CD1c-positive myeloid dendritic cell (primary cell): ENCODE results near the gene MED14.
A peak's percentile ranks its signal among the peaks of the same experiment; 100 is the strongest.

ENCODE experiments used
- DNase-seq: peaks from one replicate; pipeline ENCODE4 v3.0.0-alpha.2; 2016; ENCODE audit errors: extremely low spot score

The MED14 gene

DNA sequence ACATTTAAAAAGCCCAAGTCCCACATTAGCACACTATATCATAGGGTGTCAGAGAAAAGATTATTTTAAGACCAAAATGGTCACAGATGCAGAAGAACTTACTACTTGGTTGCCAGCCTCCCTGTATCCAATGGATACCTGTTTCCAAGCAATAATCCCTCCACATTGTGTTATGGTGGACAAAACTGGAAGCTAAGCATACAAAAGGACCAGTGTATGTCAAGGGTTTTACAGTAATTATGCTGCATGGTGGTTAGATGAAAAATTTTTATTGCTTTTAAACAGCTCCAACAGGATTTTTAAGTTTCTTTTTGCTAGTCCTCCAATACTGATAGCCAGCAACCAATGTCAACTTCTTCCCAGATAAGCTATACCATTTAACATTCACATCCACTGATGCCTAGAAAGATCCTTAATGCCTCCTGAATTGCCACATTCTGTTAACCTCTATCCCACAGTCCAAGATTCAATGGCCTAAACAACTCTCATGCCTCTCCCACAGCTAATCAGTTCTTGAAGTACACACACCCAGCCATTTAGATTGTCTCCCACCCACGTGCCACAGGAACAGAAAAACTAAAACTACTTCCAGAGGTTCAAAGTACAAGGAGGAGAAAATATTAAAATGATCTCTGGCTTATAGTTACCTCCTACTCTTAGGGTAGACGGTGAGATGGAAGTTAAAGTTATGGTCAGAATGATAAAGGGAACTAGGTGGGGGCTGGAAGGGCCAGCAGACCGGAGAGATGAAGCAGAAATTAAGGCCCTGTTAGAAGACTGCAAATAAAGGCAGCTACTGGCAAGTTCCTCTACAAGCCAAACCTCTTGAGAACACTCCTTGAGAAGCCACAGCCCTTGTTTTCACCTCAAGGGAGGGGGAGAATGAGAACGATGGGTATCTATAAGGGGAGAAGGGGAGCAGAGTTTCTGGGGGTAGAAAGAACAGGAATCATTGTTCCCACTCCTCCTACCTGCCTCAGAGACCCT, 5.5 kb downstream of the MED14 start:
- peak; percentile 10 for DNase-seq

DNA sequence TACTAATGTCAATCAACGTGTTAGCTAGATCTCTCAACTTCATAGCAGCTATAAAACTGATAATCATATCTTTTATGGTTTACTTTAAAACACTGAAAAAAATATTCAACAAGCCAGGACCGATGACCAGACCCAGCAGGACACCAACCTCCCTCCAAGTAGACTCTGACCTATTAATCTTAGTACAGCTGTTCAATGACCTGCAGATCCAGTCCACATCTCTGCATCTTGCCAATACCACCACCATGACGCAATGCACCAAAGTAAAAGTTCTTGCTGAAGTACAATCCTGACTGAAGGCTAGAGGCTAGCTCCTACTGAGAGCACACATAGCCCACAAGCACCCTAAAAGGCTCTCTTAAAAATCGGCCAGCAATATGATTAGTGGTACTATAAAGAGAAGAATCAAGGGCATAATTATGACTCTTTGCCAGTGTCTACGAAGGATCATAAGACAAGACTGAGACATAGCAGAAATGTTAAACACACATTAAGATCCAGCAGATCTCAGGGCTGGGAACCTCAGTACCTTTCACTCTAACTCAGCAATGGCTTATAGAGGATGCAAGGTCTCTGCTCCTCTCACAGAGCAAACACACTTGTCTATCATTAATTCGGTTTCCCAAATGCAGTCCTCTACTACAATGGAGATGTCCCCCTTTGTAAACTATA, 7.6 kb downstream of the MED14 start:
- DNase-seq, result no peak

DNA sequence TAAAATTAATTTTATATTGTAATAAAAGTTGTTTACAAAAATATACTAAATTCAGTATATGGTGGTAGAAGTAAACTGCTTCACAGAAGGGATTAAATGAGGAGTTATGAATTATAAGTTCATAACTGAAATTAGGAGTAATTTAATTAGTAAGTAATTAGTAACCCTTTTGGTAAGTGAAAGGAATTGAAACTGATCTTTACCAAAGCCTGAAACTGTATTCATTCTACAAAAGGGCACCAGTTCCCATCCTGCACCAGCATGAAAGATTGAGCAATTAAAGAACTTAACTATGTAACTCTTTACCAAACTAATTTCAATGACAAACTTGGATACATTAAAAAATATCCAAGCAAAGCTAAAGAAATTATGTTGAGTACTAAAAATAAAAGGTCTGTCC, 8.2 kb downstream of the MED14 start:
- no peak for DNase-seq

DNA sequence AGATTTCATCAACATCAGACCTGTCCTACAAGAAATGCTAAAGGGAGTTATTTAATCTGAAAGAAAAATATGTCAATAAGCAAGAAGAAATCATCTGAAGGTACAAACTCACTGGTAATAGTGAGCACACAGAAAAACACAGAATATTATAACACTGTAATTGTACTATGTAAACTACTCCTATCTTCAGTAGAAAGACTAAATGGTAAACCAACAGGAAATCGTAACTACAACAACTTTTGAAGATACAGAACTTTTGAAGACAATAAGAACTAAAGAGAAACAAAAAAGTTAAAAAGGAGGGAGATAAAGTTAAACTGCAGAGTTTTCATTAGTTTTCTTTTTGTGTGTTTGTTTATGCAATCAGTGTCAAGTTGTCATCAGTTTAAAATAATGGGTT, 12.4 kb downstream of the MED14 start:
- no peak for DNase-seq

DNA sequence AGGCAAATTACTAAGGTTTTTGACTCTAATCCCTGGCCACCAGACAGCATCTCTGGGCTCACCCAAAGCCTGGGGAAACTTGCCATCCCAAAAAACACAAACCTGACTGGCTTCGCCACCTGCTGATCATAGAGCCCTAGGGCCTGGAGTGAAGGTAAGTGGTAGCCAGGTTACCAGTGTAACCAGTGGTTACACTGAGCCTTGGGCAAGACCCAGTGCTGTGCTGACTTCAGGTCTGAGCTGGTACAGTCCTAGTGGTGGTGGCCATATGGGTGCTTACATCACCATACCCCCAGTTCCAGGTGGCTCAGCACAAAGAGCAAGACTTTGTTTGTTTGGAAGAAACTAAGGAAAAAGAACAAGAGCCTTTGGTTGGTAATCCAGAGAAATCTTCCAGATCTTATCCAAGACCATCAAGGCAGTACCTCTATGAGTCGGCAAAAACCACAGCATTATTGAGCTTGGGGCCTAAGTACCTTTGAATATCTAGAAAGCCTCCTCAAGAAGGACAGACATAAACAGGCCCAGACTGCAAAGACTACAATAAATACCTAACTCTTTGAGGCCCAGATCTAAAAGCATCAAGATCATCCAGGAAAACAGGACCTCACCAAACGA, 13.7 kb downstream of the MED14 start:
- DNase-seq, result no peak

DNA sequence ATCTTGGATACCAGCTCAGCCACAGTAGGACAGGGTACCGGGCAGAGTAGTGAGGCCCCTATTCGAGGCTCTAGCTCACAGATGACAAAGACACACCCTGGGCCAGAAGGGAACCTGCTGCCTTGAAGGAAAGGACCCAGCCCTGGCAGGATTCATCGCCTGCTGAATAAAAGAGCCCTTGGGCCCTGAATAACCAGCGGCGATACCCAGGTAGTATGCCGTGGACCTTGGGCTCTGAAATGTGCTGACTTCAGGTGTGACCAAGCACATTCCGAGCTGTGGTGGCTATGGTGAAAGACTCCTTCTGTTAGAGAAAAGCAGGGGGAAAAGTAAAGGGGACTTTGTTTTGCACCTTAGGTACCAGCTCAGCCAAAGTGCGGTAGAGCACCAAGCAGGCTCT, 14.6 kb downstream of the MED14 start:
- DNase-seq, result no peak

DNA sequence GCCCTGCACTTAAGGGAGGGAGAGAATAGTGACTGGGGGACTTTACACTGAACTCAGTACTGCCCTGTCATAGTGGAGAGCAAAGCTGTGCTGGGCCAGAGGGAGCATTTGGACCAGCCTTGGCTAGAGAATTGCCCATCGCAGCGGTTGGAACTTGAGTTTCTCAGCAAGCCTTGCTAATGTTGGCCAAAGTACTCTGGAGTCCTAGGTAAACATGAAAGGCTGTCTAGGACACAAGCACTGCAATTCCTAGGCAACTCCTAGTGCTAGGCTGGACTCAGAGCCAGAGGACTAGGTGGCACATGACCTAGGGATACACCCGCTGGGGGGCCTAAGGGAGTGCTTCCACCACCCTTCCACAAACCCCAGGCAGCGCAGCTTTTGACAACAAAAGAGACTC, 15.0 kb downstream of the MED14 start:
- no peak for DNase-seq

DNA sequence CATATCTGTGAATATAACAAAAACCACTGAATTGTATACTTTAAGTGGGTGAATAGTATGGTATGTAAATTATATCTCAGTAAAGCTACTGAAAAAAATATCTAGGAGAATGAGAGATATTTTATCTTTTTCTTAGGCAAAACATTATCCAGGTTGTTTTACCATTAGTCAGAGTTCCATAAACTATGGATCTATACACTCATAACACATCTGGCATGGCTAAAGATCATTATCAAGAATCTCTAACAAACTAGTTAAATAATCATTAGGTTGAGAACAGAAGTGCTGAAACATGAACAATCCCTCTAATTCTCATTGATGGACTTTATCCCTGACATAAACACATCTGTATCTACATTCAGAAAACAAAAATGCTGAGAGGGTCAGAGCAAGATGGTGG, 15.6 kb downstream of the MED14 start:
- DNase-seq, result no peak

DNA sequence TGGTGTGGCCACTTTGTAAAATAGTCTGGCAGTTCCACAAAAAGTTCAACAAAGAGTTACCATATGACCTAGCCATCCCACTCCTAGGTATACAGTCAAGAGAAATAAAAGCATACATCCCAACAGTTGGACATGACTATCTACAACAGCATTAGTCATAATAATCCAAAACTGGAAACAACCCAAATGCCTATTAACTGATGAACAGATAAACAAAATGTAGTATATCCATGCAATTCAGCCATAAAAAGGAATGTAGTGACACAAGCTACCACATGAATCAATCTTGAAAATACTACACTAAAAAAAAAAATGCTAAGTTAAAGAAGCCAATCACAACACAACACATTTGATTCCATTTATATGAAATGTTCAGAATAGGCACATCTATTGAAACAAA, 16.1 kb downstream of the MED14 start:
- no peak for DNase-seq

DNA sequence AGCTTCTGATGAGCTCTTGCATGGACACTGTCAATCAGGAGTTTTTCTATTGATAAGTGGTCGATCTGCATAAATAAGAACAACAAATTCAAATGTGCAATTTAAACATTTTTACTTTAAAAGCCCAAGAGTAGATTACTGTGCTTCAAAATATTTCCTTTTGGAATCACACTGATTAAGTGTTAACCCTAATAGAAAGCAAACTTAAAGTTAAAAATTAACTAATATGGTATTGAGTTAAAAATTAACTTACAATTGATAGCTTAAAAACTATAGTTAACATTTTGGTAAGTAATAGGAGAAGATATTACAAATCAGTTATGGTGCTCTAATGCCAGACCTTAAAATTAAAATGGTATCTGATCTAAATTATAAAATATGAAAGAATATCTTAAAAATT, 25.9 kb downstream of the MED14 start:
- DNase-seq, result no peak

DNA sequence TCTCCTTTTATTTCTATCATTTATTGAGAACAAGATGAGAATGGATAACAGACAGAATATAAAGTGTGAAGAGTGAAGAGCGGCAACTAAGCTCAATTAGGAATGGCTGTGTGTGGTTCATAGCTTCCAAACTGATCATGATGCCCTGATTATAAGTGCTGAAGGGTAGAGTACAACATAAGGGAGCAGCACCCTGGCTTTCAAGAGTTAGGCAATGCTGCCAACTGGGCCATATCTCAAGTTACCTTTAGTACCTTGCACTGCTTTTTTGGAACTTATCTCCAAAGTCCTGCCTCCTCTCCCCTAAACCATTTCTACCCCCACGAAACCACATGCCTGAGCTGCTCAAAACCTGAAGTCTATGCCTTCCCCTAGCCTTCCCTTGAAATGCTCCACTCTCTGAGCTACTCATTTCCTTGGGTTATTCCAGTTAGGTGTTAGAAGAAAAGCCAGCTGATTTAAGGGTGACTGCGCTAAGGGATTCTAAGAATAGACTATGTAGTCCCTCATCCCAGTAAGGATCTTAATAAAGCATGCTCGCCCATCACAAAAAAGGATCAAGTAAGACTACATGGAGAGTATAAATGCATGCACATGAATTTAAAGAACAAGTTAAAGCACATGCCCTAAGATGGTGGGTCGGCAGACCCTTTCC, 29.6 kb downstream of the MED14 start:
- DNase-seq, result no peak

DNA sequence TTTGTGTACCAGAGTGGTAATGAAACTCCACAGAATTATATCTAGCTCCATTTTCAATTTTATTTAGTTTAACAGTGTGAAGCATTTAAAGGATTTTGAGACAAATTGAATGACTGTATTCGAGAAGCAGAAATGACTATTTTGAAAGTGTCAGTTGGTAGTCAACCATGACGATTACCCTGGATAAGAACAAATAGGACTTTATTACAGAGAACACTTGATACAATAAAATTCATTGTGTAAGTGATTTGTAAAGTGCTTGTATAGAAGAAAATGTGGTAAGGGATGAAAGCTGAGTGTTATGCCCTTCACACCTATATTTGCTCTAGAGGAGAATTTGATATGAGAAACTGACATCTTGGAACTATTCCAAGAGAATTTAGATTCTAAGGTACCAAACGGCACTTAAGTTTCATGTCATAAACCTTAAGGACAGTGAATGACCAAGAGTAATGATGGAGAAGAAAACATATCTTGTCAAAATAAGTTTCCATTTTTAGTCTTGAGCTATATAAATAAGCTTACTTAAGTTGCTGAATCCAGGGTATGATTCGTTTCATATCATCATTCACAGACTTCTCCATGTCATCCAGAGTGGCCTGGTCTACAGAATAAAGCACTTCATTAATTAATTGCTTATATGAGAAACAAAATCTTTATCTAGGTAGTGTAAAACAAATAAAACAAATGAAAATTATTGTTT, 34.6 kb downstream of the MED14 start:
- DNase-seq, result no peak

DNA sequence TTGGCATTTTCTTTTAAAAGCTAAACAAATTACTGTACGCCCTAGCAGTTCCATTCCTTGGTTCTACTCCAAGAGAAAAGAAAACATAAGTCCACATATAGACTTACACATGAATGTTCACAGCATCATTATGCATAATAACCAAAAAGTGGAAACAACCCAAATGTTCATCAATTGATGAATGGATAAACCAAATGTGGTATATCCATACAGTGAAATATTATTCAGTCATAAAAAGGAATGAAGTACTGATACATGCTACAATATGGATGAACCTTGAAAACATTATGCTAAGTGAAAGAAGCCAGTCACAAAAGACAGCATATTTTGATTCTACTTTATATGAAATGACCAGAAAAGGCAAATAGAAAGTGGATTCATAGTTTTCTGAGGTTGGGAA, 36.5 kb downstream of the MED14 start:
- no peak for DNase-seq

DNA sequence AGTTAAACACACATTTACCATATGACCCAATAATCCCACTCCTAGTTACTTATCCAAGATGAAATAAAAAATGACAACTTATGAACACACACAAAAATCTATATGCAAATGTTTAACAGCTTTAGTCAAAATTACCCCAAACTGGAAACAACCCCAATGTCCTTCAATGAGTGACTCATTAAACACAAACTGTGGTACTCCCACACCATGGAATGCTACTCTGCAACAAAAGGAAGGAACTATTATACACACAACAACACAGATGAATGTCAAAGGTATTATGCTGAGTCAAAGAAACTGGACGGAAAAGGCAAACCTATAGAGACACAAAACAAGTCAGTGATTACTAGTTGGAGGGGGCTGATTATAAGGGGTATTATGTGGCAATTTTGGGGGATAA, 40.5 kb downstream of the MED14 start:
- DNase-seq, result no peak

DNA sequence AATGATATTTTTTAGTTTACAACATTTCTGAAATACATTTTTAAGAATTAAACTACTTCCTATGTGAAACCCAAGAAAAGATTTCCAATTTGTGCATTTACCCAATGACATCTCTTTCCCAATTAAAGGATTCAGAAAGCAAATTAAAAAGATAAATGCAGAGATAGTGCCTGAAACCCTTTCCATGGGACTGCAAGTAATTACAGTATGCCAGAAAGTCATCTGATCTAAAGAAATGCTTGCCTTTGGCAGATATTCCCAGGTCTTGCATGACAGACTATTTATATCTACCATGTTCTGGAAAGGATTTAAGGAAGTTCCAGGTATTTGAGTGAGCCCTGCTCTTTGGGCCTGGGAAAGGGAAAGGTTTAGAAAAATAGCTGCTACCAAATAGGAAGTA, 46.4 kb downstream of the MED14 start:
- DNase-seq, result no peak

DNA sequence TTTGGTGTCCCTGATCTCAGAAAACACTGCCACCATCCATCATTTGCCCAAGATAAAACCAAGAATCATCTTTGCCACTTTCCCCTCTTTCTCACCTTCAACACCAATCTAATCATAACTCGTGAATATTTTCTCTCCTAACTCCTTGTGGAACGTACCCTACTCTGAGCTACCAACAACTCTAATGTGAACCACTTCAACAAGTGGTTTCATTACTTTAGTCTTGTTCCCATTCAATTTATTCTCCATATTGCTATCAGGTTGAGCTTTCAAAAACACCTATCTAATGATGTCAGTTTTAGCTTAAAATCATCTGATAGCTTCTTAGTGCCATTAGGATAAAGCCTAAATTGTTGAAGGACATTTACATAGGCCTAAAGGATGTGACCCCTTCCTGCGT, 48.2 kb downstream of the MED14 start:
- no peak for DNase-seq

DNA sequence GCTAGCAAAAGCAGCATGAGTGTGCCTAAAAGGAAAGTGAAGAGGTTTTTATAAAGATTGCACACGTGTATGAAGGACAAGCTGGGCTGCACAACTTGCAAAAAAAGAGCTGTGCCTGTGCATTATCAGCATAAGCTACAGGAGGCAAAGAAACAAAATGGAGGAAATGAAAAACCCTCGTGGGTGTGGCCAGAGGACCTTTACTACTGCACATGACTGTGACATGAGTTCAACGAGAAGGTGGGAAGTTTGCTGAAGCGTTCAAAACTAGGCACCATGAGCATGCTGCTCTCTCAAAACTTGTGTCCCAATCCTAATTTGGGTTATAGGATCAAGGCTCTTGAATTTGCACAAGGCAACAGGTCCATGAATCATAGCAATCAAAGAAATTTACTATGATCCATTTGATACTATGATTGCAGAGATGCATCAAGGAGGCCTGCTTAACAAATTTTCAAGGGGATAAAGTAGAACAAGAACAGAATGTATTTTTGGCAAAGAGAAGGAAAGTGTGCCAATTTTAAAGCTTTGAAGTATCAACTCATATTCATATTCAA, 49.9 kb downstream of the MED14 start:
- peak; percentile 60 for DNase-seq

DNA sequence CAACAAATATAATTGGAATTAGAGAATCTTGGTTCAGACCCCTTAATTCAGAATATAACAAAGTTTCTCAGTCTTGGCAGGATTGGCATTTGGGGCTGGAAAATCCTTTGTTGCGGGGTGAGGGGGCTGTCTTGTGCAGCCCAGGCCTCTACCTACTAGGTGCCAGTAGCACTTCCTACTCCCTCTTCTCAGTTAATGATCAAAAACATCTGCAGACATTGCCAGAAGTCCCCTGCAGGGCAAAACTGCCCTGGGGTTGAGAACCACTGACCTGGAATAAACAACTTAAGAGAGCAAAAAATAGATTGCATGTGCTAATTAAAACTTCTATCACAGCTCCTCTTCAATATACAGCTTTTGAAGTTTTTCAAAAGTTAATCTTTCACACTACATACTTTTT, 51.2 kb downstream of the MED14 start:
- no peak for DNase-seq

DNA sequence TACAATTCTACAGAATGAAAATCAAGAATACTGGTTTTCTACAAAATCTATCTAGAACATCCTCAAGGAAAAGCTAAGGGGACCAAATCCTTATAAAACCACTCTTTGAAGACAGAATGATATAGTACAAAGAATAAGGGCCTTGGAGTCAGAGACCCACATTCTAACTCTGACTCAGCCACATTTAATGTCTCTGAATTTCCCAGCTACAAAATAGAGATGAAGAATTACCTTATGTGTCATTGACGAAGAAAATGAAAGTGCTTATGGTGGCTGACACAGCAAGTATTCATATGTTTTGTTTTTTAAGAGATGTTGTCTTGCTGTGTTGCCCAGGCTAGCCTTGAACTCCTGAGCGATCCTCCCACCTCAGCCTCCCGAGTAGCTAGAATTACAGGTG, 52.1 kb downstream of the MED14 start:
- DNase-seq, result no peak

DNA sequence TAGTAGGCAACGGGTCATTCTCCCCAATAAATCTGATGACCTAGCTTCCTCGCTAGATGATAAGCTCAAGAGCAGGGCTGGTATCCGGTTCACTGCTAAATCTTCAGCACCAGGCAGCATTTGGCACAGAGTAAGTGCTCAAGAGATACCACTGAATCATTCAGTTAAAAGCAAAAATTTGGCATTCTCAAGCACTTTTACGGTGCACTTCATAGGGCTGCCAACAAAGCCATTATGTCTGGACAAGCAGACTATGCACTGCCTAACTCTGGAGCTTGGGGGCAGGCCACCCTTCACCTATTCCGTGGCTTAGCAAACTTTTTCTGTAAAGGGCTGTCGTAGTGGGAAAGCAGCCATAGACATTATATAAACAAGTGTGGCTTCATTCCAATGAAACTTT, 64.2 kb downstream of the MED14 start:
- no peak for DNase-seq

DNA sequence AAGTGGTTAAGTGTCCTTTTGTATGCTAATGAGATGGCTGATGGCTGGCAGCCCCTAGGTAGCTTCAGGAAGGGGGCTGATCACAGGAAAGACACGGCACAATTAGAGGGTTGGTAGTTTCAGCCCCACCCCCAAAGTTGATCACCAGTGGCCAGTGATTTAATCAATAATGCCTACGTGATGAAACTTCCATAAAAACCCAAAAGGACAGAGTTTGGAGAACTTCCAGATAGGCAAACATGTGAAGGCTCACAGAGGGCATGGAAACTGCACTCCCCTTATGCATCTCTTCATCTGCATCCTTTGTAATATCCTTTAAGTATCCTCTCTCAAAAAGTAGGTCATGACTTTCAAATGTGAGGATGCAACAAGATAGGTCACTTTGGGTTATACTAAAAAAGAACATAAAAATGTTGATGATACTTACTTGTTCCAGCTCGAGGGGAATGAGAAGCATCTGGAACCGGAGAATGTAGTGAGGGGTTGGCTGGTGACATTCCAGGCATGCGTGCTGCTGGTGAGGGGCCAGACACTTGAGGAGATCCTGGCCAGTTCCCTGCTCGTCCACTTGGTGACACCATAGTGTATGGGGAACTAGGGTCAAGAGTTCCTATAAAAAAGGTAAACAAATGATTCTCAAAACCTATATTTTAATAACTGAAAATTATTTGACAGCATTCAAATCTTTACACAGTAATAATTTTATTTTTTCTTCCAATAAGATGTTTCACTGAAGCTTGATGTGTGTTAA, 71.3 kb downstream of the MED14 start:
- DNase-seq, result no peak
